ENCODE results near the gene STEAP1B.
A peak's percentile ranks its signal among the peaks of the same experiment; 100 is the strongest.

GRCh38 chr7:22469371-22470143, 30.4 kb downstream of the STEAP1B start:
- no peak for TF ChIP-seq POLR2A (IDR thresholded peaks at IDR 0.05; ENCODE audit: low read depth, low read length)
- no peak for TF ChIP-seq SMC3 (IDR thresholded peaks at IDR 0.05; ENCODE audit: low read depth, low read length)
- no peak for TF ChIP-seq FOS (IDR thresholded peaks at IDR 0.05; ENCODE audit: low read depth, low read length)
- no peak for TF ChIP-seq CTCF (conservative IDR thresholded peaks at IDR 0.05; ENCODE audit: low read depth, low read length)
- no peak for TF ChIP-seq USF2 (IDR thresholded peaks at IDR 0.05; ENCODE audit: low read depth, low read length)
- TF ChIP-seq MXI1 (IDR thresholded peaks at IDR 0.05; ENCODE audit: borderline replicate concordance, low read depth, low read length) = no peak
- TF ChIP-seq BHLHE40 (IDR thresholded peaks at IDR 0.05; ENCODE audit: low read depth, low read length) = no peak
- 0 out of 2 replicates have a peak, but pooled peaks have one; percentile 1 for TF ChIP-seq MAFK (IDR thresholded peaks at IDR 0.05; ENCODE audit: low read depth, low read length)
- TF ChIP-seq CEBPB (IDR thresholded peaks at IDR 0.05; ENCODE audit: low read depth, low read length) = no peak
